Mesodermal cell (in vitro differentiated cells): Measurements from ENCODE around the gene RMND1.

Experiments used
- H3K27ac ChIP-seq: 2 replicates; pipeline ENCODE4 v1.7.0; 2013; ENCODE audit warnings: mild to moderate bottlenecking, low read depth, low read length, moderate library complexity; ENCODE audit not compliant: severe bottlenecking
- H3K36me3 ChIP-seq: 2 replicates; pipeline ENCODE4 v1.7.1; 2013; ENCODE audit warnings: mild to moderate bottlenecking, low read length, moderate library complexity; ENCODE audit not compliant: control insufficient read depth, insufficient read depth
- H3K4me1 ChIP-seq: one replicate; pipeline ENCODE4 v1.7.1; 2013; ENCODE audit warnings: mild to moderate bottlenecking, low read length; ENCODE audit not compliant: insufficient read depth, control insufficient read depth, poor library complexity, severe bottlenecking
- H3K4me3 ChIP-seq: 2 replicates; pipeline ENCODE4 v1.7.0; 2013; ENCODE audit warnings: low read length, control low read depth, mild to moderate bottlenecking; ENCODE audit not compliant: insufficient read depth, poor library complexity, severe bottlenecking; ENCODE audit errors: extremely low read depth
- H3K9me3 ChIP-seq: 2 replicates; pipeline ENCODE4 v1.7.1; 2013; ENCODE audit warnings: mild to moderate bottlenecking, low read length, moderate library complexity; ENCODE audit not compliant: control insufficient read depth
- WGBS, 2 experiments: methylation state at CpG; one replicate each; pipeline ENCODE4 v1.1.5; 2013; ENCODE audit warnings: missing lambda C conversion rate in 2 of 2; ENCODE audit not compliant: insufficient coverage in 2 of 2; 5-methylcytosine and 5-hydroxymethylcytosine counted together

The RMND1 gene

DNA sequence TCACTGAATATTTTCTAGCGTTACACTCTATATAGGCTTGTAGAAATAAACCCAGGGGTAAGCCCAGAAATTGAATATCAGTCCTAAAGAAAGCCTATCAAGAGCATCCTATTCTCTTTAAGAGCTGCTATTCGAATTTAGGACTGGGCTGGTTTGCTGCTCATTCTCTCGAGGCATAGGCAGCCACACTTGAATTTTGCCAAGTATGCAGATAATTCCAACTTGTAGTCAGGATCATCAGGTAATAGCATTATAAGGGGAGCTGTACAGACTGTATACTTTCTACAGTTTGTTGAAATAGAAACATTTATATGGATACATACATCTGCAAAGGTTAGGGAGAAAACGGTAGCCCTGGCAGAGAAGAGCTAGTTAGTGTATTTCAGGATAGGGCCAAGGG is 58.5 kb downstream of the RMND1 start:
- 76 to 88% methylated on average over 2 to 3 of the region's 4 CpGs for whole genome bisulfite sequencing, 2 experiments
- H3K9me3 ChIP-seq: no peaks in the 10 kb centered on the region
- no peak overlapping the region for H3K27ac ChIP-seq
- peaks cover 19% of the 10 kb centered on the region for H3K4me1 ChIP-seq
- H3K4me3 ChIP-seq: no peak overlapping the region
- peaks cover 38% of the 10 kb centered on the region for H3K36me3 ChIP-seq

DNA sequence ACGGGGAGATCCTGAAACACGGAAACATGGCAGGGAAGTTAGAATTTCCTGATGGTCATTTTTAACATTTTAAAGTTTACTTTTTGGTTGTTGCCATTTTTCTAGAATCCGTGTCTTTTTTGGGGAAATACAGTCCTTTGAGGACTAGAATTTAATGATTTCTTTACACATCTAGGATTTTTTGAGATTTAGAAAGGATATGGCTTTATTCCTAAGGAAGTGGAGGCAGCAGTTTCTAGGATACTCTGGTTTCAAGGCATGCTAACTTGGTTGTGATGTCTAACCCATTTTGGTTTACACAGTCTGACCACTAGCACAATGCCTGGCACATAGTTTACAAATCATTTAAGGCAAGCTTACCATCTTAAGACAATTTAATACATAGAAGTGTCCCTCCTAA is 59.5 kb downstream of the RMND1 start:
- H3K9me3 ChIP-seq: no peaks in the 10 kb centered on the region
- peak overlapping the region; percentile 79 for H3K27ac ChIP-seq
- peaks cover 38% of the 10 kb centered on the region for H3K36me3 ChIP-seq
- H3K4me3 ChIP-seq: peak overlapping the region; percentile 97
- H3K4me1 ChIP-seq: peaks cover 24% of the 10 kb centered on the region
- WGBS, 2 experiments: 0 to 20% methylated on average over 1 of the region's 3 CpGs

DNA sequence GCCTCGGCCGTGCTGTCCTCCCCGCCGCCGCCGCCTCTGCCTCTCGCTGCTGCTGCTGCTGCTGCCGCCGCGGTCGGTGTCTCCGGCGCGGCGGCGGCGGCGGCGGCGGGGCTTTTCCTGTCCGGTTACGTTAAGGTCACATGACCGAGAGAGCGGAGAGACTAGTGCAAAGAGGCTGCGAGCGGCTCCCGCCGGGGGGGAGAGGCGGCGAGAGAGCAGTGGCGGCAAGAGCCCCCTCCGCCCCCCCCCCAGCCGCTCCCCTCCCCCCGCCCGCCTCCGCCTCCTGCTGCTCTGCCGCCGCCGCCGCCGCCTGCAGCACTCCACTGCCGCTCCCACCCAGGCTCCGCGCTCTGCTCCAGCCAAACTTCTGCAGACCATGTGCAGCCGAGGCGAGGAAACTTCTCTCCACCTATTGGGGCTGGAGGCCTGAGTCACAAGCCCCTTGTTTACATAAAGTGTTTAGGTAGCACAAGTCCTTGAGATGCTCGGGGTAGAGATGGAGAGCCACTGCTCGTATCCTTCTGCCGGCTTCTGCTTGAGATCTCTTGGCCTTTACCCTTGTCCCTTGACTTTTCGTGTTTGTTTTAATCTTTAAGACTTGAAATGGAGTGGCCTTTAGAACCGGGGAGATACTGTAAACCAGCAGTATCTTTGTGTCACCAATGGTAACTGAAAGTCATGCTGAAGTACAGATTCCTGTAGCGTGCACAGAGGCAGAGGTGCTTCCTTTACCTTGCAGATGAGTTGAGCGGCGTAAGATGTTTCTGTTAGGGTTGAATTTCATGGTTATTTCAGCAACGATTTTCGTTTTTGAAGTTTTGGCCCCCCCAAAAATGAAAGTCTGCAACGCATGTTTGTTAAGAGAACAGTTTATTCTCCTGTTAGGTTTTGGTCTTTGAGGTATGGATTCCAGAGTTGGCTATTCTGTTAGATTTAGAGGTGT is 60.2 kb downstream of the RMND1 start, which contains the start of gene ZBTB2:
Gene ZBTB2 (minus strand): TSS at position 89 of the 943 bp plus-strand sequence. CDS start 17,922 bp downstream, outside the sequence.
- Histone ChIP-seq H3K4me1 (peaks cover 24% of the 10 kb centered on the region), H3K36me3 (peaks cover 37% of the 10 kb centered on the region), H3K9me3 (no peaks in the 10 kb centered on the region), H3K4me3 (peak within 1 kb of the TSS; percentile 97), H3K27ac (peak within 1 kb of the TSS; percentile 99)
- WGBS, 2 experiments: 1% methylated on average over 27 to 32 of the region's 57 CpGs

DNA sequence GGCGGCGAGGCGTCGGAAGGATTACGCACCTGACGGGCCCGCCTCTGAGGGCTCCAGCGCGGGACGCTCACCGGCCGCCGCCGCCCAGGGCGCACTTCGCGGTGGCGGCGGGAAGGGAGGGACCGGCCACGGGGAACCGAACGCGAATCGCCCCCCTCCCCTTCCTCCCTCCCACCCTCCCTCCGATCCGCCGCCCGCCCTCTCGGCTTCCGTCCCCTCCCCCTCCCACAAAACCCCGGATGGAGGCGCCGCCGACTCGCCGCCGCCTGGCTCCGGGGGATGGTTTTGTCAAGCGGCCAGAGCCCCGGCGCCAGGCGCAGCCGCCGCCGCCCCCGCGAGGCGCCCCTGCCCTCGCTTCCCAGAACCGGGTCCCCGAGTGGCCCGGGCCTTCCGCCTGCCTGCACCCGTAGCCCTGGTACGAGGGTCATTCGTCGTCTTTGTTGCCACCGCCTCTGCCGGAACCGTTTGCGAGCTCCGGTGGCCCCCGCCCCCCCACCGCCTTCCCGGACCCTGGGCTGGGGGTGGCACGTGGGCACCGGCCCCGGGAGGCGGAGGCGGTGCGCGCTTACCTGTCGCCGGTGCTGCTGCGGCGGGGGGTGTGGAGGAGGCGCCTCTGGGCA is 61.0 kb downstream of the RMND1 start:
- peak overlapping the region; percentile 99 for H3K27ac ChIP-seq
- H3K4me1 ChIP-seq: peaks cover 24% of the 10 kb centered on the region
- peaks cover 39% of the 10 kb centered on the region for H3K36me3 ChIP-seq
- peak overlapping the region; percentile 97 for H3K4me3 ChIP-seq
- WGBS, 2 experiments: 0% methylated on average over 10 to 43 of the region's 78 CpGs
- H3K9me3 ChIP-seq: no peaks in the 10 kb centered on the region

DNA sequence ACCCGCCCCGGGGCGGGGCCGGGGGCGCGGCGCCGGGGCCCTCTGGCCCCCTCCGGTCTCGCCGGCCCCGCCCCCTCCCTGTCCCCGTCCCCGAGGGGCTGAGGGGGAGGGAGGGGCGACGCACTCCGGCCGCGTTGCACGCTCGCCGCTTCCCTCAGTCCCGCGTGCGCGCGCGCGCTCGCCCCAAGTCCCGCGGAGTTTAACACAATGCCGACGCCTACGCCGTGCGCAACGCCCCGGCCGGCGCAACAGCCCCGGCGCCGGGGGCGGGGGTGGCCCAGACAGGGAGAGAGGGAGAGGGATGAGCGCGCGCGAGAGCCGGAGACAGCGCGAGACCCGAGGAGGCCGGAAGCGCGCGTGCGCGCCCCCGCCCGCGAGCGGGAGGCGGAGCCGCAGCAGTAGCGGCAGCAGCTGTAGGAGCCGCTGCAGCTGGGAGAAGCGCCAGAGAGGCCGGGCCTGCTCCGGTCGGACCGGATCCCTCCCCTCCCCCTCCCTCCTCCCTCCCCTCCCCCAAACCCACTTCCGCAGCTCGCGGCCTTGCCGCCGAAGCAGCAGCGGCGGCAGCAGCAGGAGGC is 61.6 kb downstream of the RMND1 start:
- WGBS, 2 experiments: 0% methylated on average over 28 to 43 of the region's 79 CpGs
- peaks cover 24% of the 10 kb centered on the region for H3K4me1 ChIP-seq

DNA sequence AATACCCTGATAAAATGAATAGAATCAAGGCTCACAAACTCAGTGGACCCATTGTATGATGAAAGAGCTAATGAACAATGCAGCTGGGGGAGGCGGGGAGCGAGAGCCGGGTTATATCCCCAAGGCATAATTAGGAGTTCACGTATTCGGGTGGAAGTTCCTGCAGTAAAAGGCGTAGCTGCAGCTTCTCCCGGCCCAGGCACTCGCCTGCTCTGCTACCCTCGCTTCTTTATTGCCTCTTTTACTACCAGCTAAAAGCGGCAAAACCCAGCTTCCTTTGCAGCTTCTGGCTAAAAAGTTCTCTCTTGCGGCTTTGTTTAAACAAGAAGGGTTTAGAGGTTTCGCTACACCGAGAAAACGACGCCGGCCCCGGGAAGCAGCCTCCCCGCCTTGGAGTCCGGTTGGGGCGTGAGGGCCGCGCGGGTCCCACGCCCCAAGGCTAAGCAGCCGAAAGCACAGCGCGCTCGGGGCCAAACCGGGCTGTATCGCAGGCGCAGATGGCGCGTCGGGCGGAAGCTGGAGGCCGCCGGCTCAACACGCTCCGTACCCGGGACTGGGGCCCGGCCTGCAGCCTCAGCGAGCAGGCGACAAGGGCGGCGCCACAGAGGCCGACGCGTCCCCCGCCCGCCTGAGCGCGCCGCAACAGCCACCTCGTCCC is 62.2 kb downstream of the RMND1 start:
- peaks cover 24% of the 10 kb centered on the region for H3K4me1 ChIP-seq
- WGBS, 2 experiments: 0 to 1% methylated on average over 34 to 37 of the region's 54 CpGs
- H3K9me3 ChIP-seq: no peaks in the 10 kb centered on the region
- H3K4me3 ChIP-seq: peak overlapping the region; percentile 97
- H3K36me3 ChIP-seq: peaks cover 28% of the 10 kb centered on the region
- peak overlapping the region; percentile 99 for H3K27ac ChIP-seq

More for the DNA sequence above, 61.6 kb downstream of the RMND1 start:
- Histone ChIP-seq H3K36me3 (peaks cover 33% of the 10 kb centered on the region), H3K27ac (peak overlapping the region; percentile 99), H3K9me3 (no peaks in the 10 kb centered on the region), H3K4me3 (peak overlapping the region; percentile 97)

DNA sequence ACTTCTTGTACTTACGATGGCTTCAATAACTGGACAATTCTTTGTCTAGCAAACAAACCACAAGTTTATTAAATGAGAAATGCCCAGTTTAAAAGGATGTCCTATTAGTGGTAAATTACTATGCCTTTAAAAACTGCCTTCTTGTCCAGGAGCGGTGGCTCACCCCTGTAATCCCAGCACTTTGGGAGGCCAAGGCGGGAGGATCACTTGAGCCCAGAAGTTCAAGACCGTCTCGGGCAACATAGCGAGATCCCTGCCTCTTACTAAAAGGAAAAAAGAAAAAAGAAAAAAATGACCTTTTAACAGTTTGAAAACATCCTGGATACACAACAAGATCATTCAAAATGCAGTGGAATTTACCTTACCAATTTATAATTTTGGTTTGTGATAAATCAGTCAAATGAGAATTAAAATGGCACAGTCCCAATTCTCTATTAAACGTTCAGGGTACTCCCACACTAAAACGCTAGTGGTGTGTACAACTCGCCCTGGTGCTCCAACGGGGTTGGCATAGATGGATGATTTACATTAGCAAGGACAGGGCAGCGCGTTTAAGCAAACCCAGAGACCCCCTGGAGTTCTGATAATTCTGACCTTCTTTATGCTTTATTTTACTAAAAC is 62.8 kb downstream of the RMND1 start:
- WGBS, 2 experiments: 17% methylated on average over 6 of the region's 12 CpGs; no CpG with 5 or more reads in 1 of the 2 experiments
- Histone ChIP-seq H3K36me3 (peaks cover 29% of the 10 kb centered on the region), H3K4me1 (peaks cover 29% of the 10 kb centered on the region), H3K4me3 (peak overlapping the region; percentile 97), H3K27ac (peak overlapping the region; percentile 99), H3K9me3 (no peaks in the 10 kb centered on the region)

DNA sequence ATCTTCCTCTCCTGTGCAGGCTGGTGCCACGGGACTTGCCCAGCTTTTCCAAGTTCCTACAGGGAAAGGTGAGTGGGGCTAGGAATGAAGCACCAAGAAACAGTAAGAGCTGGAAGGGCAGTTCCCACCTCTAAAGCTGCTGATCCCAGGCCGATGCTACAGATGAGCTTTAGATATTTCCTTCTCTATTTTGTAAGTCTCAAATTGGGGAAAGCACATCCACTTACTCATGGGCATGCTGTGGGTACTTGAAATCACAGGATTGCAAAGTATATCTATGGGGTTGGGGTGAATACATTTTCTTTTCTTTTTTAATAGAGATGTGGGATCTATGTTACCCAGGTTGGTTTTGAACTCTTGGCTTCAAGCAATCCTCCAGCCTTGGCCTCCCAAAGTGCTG is 63.7 kb downstream of the RMND1 start:
- WGBS, 2 experiments: 88 to 100% methylated on average over 1 to 2 of the region's 2 CpGs

DNA sequence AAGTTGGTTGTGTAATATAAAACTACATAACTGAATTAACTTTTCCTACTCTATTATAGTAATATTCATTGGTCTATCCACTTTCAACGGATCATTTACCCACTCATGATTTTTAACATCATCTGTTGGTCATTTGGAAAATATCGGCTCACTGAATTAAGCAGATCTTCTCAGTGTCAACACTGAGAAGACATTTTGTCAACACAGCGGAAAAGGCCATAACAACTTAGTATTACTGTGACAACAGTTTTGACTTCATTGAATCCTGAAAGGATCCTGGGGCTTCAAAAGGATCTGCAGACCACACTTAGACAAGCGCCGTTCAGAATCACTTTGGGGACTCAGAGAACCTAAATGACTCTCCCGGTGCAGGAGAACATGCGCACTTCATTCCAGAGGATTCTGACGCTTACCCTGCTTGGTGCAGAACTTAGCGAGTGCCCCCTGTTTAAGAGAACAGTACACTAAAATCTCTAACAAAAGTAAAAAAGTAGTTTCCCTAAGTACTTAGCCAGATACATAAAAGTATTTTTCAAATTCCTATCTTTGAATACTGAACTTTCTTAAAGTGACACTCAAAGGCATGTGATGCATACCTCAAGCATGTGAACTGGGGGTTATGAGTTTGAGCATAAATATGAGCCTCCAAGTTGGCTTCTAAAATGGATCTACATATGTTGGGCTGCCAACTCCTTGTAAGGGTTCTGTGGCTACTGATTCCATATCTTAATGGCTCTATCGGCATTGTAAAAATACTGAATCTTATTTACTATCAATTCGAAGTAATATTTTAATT is 64.6 kb downstream of the RMND1 start:
- Histone ChIP-seq H3K4me3 (no peak overlapping the region), H3K36me3 (peaks cover 32% of the 10 kb centered on the region), H3K27ac (peak overlapping the region; percentile 26), H3K9me3 (no peaks in the 10 kb centered on the region), H3K4me1 (peaks cover 18% of the 10 kb centered on the region)
- 92 to 95% methylated on average over 7 to 8 of the region's 11 CpGs for WGBS, 2 experiments

More for the DNA sequence above, 63.7 kb downstream of the RMND1 start:
- H3K36me3 ChIP-seq: peaks cover 28% of the 10 kb centered on the region
- no peak overlapping the region for H3K4me3 ChIP-seq
- H3K4me1 ChIP-seq: peaks cover 24% of the 10 kb centered on the region
- H3K27ac ChIP-seq: no peak overlapping the region
- H3K9me3 ChIP-seq: no peaks in the 10 kb centered on the region
